ENCODE results near the gene MICU2. TPM values are rescaled to one million over a fixed set of nuclear protein-coding genes. Genes with fewer than 3 reads are reported as not detected.
"Not testable (repeated sequence)": the region's sequence is repeated elsewhere in the genome, so short reads cannot be mapped to it uniquely, and the experiment has no call there.

The MICU2 gene
- total RNA-seq, 2 donors from 2014 or later = 38.5 to 43.2 TPM

GRCh38 chr13:21580736-21581135, 23.2 kb downstream of the MICU2 start:
- Mint-ChIP-seq H3K27ac (no peak overlapping the region), H3K4me1 (peaks cover 22% of the 10 kb centered on the region), H3K4me3 (peak overlapping the region; percentile 56), H3K36me3 (ENCODE audit: low read depth) (peaks cover 6% of the 10 kb centered on the region), H3K9me3 (no peaks in the 10 kb centered on the region), H3K27me3 (no peaks in the 10 kb centered on the region)
- no peak for ATAC-seq (replicated peaks)

- Mint-ChIP-seq H3K4me3 (peak overlapping the region; percentile 56), H3K27me3 (no peaks in the 10 kb centered on the region), H3K4me1 (peaks cover 22% of the 10 kb centered on the region), H3K9me3 (no peaks in the 10 kb centered on the region), H3K27ac (peak overlapping the region; percentile 81), H3K36me3 (ENCODE audit: low read depth) (peaks cover 6% of the 10 kb centered on the region)
- ATAC-seq (replicated peaks) = peak; percentile 97
Measured at GRCh38 chr13:21579754-21580316, 24.1 kb downstream of the MICU2 start.

- no peak overlapping the region for H3K4me3 Mint-ChIP-seq
- peaks cover 6% of the 10 kb centered on the region for H3K36me3 Mint-ChIP-seq (ENCODE audit: low read depth)
- H3K27me3 Mint-ChIP-seq = no peaks in the 10 kb centered on the region
- peaks cover 22% of the 10 kb centered on the region for H3K4me1 Mint-ChIP-seq
- H3K27ac Mint-ChIP-seq = no peak overlapping the region
- no peak for ATAC-seq (replicated peaks)
- no peaks in the 10 kb centered on the region for H3K9me3 Mint-ChIP-seq
Measured at GRCh38 chr13:21578748-21579147, 25.2 kb downstream of the MICU2 start.

GRCh38 chr13:21576426-21576825, 27.5 kb downstream of the MICU2 start:
- no peak for ATAC-seq (replicated peaks)
- peaks cover 16% of the 10 kb centered on the region for H3K4me1 Mint-ChIP-seq
- no peaks in the 10 kb centered on the region for H3K9me3 Mint-ChIP-seq
- no peak overlapping the region for H3K4me3 Mint-ChIP-seq
- H3K27me3 Mint-ChIP-seq = no peaks in the 10 kb centered on the region
- H3K27ac Mint-ChIP-seq = no peak overlapping the region
- no peaks in the 10 kb centered on the region for H3K36me3 Mint-ChIP-seq (ENCODE audit: low read depth)

- no peak overlapping the region for H3K4me3 Mint-ChIP-seq
- H3K27ac Mint-ChIP-seq = no peak overlapping the region
- no peaks in the 10 kb centered on the region for H3K27me3 Mint-ChIP-seq
- no peak for ATAC-seq (replicated peaks)
- no peaks in the 10 kb centered on the region for H3K36me3 Mint-ChIP-seq (ENCODE audit: low read depth)
- peaks cover 9% of the 10 kb centered on the region for H3K4me1 Mint-ChIP-seq
- H3K9me3 Mint-ChIP-seq = no peaks in the 10 kb centered on the region
Measured at GRCh38 chr13:21573920-21574712, 29.9 kb downstream of the MICU2 start.

GRCh38 chr13:21569686-21570085, 34.3 kb downstream of the MICU2 start:
- no peak for ATAC-seq (replicated peaks)
- no peaks in the 10 kb centered on the region for H3K27me3 Mint-ChIP-seq
- H3K4me1 Mint-ChIP-seq = peaks cover 22% of the 10 kb centered on the region
- no peak overlapping the region for H3K27ac Mint-ChIP-seq
- H3K4me3 Mint-ChIP-seq = no peak overlapping the region
- H3K36me3 Mint-ChIP-seq (ENCODE audit: low read depth) = peaks cover 27% of the 10 kb centered on the region
- no peaks in the 10 kb centered on the region for H3K9me3 Mint-ChIP-seq

- peaks cover 36% of the 10 kb centered on the region for H3K36me3 Mint-ChIP-seq (ENCODE audit: low read depth)
- H3K9me3 Mint-ChIP-seq = no peaks in the 10 kb centered on the region
- no peak overlapping the region for H3K4me3 Mint-ChIP-seq
- no peak overlapping the region for H3K27ac Mint-ChIP-seq
- no peak for ATAC-seq (replicated peaks)
- H3K27me3 Mint-ChIP-seq = no peaks in the 10 kb centered on the region
- peaks cover 22% of the 10 kb centered on the region for H3K4me1 Mint-ChIP-seq
Measured at GRCh38 chr13:21568854-21569253, 35.1 kb downstream of the MICU2 start.

GRCh38 chr13:21567714-21568113, 36.3 kb downstream of the MICU2 start:
- Mint-ChIP-seq H3K36me3 (ENCODE audit: low read depth) (peaks cover 47% of the 10 kb centered on the region), H3K4me1 (peaks cover 22% of the 10 kb centered on the region), H3K9me3 (no peaks in the 10 kb centered on the region), H3K27ac (no peak overlapping the region), H3K27me3 (no peaks in the 10 kb centered on the region), H3K4me3 (no peak overlapping the region)
- peak; percentile 95 for ATAC-seq (replicated peaks)

GRCh38 chr13:21557995-21558394, 46.0 kb downstream of the MICU2 start:
- H3K36me3 Mint-ChIP-seq (ENCODE audit: low read depth) = peaks cover 84% of the 10 kb centered on the region
- no peak for ATAC-seq (replicated peaks)
- peaks cover 10% of the 10 kb centered on the region for H3K4me1 Mint-ChIP-seq
- no peaks in the 10 kb centered on the region for H3K9me3 Mint-ChIP-seq
- no peaks in the 10 kb centered on the region for H3K27me3 Mint-ChIP-seq
- H3K4me3 Mint-ChIP-seq = no peak overlapping the region
- H3K27ac Mint-ChIP-seq = no peak overlapping the region

- no peaks in the 10 kb centered on the region for H3K9me3 Mint-ChIP-seq
- H3K4me3 Mint-ChIP-seq = no peak overlapping the region
- peaks cover 67% of the 10 kb centered on the region for H3K36me3 Mint-ChIP-seq (ENCODE audit: low read depth)
- H3K27ac Mint-ChIP-seq = no peak overlapping the region
- H3K4me1 Mint-ChIP-seq = peaks cover 12% of the 10 kb centered on the region
- ATAC-seq (replicated peaks) = no peak
- no peaks in the 10 kb centered on the region for H3K27me3 Mint-ChIP-seq
Measured at GRCh38 chr13:21556051-21556450, 47.9 kb downstream of the MICU2 start.

GRCh38 chr13:21553261-21553660, 50.7 kb downstream of the MICU2 start:
- H3K4me3 Mint-ChIP-seq; H3K9me3 Mint-ChIP-seq; ATAC-seq (replicated peaks); H3K27ac Mint-ChIP-seq; H3K27me3 Mint-ChIP-seq: not testable (repeated sequence)
- H3K36me3 Mint-ChIP-seq (ENCODE audit: low read depth) = peaks cover 46% of the 10 kb centered on the region
- H3K4me1 Mint-ChIP-seq = peaks cover 16% of the 10 kb centered on the region

GRCh38 chr13:21550918-21551317, 53.1 kb downstream of the MICU2 start:
- H3K4me3 Mint-ChIP-seq = no peak overlapping the region
- H3K4me1 Mint-ChIP-seq = peaks cover 12% of the 10 kb centered on the region
- no peak overlapping the region for H3K27ac Mint-ChIP-seq

GRCh38 chr13:21549633-21550032, 54.3 kb downstream of the MICU2 start:
- no peaks in the 10 kb centered on the region for H3K27me3 Mint-ChIP-seq
- no peak overlapping the region for H3K4me3 Mint-ChIP-seq
- H3K9me3 Mint-ChIP-seq = no peaks in the 10 kb centered on the region
- H3K27ac Mint-ChIP-seq = no peak overlapping the region
- peaks cover 44% of the 10 kb centered on the region for H3K36me3 Mint-ChIP-seq (ENCODE audit: low read depth)
- no peak for ATAC-seq (replicated peaks)
- peaks cover 9% of the 10 kb centered on the region for H3K4me1 Mint-ChIP-seq

More at GRCh38 chr13:21550918-21551317, 53.1 kb downstream of the MICU2 start:
- no peaks in the 10 kb centered on the region for H3K27me3 Mint-ChIP-seq
- no peaks in the 10 kb centered on the region for H3K9me3 Mint-ChIP-seq
- ATAC-seq (replicated peaks) = no peak
- peaks cover 41% of the 10 kb centered on the region for H3K36me3 Mint-ChIP-seq (ENCODE audit: low read depth)

GRCh38 chr13:21548577-21548976, 55.4 kb downstream of the MICU2 start:
- no peak for ATAC-seq (replicated peaks)
- H3K27ac Mint-ChIP-seq = no peak overlapping the region
- no peaks in the 10 kb centered on the region for H3K9me3 Mint-ChIP-seq
- H3K27me3 Mint-ChIP-seq = no peaks in the 10 kb centered on the region
- H3K36me3 Mint-ChIP-seq (ENCODE audit: low read depth) = peaks cover 41% of the 10 kb centered on the region
- H3K4me3 Mint-ChIP-seq = no peak overlapping the region
- H3K4me1 Mint-ChIP-seq = peaks cover 16% of the 10 kb centered on the region

- no peak for ATAC-seq (replicated peaks)
- peaks cover 21% of the 10 kb centered on the region for H3K4me1 Mint-ChIP-seq
- H3K4me3 Mint-ChIP-seq = no peak overlapping the region
- H3K36me3 Mint-ChIP-seq (ENCODE audit: low read depth) = peaks cover 33% of the 10 kb centered on the region
- H3K27me3 Mint-ChIP-seq = no peaks in the 10 kb centered on the region
- no peaks in the 10 kb centered on the region for H3K9me3 Mint-ChIP-seq
- no peak overlapping the region for H3K27ac Mint-ChIP-seq
Measured at GRCh38 chr13:21546372-21546771, 57.6 kb downstream of the MICU2 start.

All from activated T-helper 17 cell treated with anti-CD3 and anti-CD28 coated beads, Interleukin-2, amount 50 U/mL, for 72 hours (primary cell).